Measurements from ENCODE around the gene CDH6.
A peak's percentile ranks its signal among the peaks of the same experiment; 100 is the strongest.

Gene CDH6

DNA sequence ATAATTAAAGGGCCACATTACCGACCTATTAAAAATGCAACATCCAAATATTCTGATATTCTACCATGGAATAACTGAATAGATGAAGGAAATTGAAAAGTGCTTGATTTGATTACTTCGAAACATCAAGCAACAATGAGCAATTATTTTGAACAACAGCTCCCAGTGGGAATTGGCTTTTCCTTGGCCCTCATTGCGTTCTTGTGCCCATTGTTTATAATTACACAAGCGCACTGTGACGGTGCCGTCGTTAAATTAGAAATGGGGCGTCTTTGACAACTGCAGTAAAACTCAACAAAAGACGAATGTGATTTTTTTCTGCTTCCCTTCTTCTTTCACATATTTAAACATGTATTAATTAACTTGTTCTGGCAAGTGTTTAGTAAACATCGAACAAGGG, 61.6 kb downstream of the CDH6 start:
- no peak for DNase-seq

DNA sequence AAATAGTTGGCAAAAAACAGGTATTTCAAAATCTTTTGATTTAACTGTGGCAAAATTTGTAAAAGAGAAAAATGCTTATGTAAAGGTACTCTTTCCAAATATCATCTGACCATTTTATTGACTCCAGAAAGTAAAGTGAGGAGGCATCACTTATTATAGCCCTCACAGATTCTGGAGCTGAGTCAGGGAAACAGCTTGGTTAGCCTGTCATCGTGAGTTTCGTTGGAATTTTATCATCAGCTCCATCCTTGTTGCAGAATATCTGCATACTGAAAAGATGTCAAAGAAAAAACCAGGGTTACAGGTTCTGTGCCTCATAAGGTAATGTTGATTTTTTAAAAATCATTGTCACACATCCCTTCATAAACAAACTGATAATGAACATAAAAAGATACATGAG, 74.8 kb downstream of the CDH6 start:
- DNase-seq = no peak

DNA sequence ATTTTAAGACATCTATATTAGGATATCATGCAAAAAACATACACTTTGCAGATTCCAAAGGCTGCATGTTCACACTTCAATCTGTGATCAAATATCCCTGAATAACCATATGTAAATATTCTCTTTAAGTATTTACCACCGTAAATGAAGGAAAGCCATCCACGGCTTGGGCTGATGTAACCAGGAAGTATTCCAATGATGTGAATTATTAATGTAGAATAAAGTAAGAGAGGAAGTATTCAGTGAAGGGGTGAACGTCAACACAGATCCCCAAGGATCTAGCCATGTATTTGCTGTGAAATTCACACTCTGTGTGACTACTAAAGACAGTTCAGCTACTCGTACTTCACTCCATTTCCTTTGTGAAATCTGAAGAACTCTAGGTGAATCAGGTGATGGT, 75.2 kb downstream of the CDH6 start:
- DNase-seq = no peak

DNA sequence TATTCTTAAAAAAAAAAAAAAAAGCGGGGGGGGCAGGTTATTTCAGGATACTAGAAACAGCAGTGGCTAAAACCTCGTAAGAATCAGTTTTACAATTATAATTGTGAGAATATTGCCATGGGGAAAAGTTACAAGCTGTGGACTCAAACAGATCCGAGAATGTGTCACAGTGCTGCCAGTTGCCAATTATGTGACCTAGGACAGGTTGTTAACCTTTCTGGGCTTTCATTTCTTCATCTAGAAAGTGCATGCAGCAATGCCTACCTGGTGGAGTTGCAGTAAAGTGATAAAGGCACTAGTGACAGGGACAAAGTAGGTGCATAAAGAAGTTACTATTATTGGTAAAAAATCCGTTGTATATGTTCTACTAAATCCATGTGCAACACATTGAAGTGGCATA, 75.8 kb downstream of the CDH6 start:
- DNase-seq = no peak

DNA sequence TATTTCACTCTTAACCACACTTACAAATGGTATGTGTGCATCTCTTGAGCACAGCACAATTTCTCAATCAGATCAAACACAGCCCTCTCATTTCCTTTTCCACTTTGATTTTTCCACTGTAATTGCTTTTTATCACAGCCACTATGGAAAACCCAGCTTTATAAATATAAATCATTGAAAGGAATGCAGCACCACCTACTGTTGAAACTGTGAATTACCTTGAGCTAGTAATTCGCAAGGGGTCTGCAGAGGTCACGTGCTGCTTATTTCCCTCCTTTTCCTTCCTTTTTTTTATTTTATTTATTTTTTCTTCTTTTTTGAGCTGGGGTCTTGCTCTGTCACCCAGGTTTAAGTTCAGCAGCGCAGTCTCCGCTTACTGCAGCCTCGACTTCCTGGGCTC, 76.9 kb downstream of the CDH6 start:
- DNase-seq = no peak

DNA sequence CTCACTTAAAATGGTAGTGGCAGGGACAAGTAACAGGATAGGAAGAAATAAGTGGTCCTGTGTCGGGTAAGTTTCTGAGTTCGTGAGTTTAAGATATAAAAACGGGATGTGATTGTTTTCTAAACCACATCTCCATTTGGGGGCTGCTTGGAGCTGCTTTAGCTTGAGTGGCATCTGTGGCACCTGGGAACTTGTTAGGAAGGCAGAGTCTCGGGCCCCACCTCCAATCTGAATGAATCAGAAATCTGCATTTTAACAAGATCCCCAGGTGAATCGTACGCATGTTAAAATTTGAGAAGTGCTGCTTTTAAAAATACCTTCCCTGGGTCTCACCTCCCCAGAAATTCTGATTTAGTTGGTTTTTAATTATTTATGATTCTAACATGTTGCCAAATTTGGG, 78.1 kb downstream of the CDH6 start:
- no peak for DNase-seq

DNA sequence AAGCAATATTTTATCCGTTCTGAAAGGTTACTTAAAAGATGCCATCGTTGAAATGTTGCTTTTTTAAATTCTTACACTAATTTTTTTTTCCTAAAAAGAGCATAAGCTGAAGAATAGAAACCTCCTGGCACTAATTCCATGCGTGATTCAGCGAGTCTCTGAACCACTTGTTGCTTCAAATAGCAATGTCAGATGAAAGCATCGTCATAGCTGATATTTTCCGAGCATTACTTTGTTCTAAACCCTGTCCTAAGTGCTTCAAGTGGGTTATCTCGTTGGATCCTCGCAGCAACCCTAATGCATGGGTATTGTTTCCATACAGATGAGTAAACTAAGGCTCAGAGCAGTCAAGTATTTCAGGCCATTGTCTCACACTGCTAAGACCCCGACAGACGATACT, 79.7 kb downstream of the CDH6 start:
- DNase-seq = no peak

DNA sequence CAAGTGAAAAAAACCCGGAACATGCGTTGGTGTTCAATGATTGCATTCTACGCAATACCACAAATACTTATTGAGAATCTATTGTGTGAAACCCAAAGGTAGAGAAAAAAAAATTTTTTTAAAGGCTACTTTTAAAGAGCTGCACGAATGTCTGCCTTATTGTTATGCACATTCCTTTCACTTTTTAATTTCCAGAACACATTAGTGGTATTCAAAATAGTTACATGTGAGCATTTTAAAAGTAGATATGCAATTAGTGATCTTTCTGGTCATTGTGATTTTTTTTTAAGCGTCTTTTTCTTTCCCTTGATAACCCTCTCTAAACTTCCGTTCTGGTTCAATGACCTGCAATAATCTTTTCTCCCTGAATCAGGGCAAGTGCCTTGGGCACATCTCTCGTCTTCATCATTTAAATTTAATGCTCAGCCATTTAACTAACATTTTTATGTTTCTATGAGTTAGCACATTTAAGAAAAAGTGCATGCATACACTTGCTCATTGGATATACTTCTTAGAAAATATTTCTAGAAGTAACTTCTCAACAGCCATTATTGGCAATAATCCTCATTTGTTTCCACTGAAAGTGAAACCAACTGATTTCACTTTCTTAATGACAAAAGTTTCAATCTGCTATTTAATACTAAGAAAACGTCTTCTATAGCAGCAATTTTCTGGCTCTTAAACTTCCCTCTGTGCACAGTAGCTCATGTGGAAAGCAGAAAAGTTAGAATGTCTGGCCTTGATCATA, 80.3 kb downstream of the CDH6 start:
- peak; percentile 2 for DNase-seq

DNA sequence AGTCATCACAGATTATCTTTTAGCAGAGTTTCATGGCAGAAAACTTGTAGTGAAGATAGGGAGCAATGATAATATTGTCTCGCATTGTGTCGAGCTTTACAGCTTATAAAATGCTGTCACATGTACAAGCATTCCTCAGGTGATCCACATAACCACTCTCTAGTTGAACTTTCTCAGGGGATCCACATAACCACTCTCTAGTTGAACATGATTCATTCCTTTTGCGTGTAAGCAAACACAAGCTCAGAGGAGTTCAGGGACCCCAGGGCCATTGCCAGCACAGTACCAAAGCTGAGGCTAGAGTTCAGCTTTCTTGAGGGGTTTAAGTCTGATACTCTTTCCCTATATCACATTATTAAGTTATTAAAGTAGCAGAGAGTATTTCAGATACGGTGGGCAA, 86.7 kb downstream of the CDH6 start:
- no peak for DNase-seq

DNA sequence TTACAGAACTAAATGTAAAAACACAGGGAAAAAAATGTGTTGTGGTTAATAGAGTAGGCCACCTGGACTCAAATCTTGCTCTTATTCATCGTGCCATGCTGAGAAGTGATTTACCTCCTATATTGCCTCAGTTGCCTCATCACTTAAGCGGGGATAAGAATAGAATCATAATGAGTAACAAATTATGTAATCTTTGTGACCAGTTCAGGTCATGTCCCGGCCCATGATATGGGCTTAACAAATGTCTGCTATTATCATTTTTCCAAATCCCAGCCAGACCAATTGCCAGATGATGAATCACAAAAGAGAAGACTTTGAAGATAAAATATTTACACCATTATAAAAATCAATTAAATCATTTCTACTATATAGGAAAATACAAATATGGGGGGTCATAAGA, 89.8 kb downstream of the CDH6 start:
- DNase-seq = no peak

DNA sequence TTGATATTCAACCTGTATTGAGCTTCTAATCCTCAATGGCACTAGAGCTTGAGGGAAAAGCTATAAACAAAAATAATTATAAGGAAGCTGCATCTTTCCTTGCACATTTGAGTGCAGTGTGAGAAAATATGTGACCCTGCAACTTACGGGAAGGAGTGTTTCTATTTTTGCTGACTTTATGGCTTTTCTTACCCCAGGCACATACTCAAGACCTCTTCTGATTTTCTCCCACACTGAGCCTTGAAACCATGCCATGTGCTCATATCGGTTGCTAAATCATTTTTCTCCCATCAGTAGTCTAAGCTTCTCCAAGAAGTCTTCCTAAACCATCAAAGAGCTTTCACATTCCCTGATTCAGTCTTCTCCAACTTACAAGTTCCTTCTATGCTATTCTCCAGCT, 91.5 kb downstream of the CDH6 start:
- DNase-seq = no peak

DNA sequence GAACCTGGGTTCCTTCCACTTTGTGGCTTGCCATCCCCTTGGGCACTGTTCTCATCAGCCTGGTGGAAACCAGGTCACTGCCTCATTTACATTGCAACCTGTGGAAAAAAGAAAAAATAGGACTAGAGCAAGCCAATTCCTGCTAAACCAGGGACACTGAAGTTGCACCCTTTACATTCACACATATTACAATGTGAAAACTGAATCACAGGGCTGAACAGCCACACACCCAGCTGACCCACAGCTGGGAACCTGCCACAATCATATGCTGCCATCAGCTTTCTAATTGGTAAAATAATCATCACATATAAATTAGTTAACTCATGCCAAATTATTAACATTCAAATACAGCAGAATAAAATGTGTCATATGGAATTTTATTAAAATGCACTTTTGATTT, 94.5 kb downstream of the CDH6 start:
- DNase-seq = no peak

DNA sequence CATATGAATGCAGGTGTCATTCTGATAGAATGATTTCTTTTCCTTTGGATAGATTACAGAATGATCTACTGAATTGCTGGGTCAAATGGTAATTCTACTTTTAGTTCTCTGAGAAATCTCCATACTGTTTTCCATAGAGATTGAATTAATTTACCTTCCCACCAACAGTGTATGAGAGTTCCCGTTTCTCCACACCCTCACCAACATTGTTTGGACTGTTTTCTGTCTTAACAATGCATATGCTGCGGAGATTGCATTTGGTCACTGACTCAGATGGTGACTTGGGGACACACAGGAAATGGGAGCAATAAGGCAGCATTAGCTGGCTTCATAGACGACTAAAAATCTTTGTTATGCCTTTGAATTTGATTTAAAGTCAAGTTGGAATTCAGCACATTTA, 95.9 kb downstream of the CDH6 start:
- no peak for DNase-seq

DNA sequence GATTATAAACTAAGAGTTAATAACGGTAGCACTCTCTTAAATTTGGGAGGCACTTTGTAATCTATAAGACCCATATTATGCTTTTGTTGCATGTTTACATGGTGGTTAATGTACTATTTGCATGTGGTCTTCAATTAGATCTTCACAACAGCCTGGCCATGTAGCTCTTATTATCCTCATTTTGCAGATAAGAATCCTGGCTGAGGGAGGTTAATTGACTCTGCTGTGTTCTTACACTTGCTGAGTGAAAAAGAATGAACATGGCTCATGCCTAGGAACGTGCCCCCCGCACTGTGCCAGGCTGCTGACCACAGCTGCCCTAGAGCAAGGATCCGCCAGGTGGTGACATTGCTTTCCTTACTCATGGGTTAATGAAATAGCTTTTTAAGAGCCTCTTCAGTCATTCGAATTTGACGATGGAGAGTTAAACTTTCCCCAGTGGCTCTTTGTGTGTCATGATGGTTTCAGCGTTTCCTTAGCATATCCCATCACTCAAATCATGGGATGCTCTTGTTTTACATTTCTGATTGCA, 97.9 kb downstream of the CDH6 start:
- no peak for DNase-seq

DNA sequence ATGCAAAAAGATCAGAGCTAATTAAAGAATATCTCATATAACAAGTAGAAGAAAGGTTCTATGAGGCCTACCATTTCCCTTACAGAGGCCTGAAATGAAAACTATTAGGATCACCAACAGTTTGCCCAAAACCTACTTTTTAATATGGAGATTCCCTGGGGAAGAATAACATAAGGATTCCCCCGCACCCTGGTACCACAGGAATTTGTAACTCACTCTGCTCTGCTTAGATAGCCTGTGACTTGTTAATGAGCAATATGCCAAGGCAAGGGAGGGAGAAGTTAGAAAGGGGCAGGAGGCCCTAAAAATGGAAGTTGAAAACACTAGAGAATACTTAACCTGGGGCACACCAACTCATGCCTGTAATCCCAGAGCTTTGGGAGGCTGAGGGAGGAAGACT, 107.0 kb downstream of the CDH6 start:
- DNase-seq = no peak

DNA sequence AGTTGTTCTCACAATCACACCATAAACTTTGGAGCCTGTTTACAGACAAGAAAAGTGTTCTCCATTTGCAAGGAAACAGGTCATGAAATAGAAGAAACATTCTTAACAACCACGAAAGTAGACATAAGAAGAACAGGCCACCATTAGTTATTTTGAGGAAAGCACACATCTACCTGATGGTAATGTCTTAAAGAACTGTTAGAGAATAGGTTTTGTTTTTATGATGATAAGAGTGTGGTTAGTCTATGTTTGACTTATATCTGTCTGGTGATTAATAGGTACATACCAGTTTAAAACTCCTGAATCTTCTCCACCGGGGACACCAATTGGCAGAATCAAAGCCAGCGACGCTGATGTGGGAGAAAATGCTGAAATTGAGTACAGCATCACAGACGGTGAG, 108.3 kb downstream of the CDH6 start:
- DNase-seq = no peak

DNA sequence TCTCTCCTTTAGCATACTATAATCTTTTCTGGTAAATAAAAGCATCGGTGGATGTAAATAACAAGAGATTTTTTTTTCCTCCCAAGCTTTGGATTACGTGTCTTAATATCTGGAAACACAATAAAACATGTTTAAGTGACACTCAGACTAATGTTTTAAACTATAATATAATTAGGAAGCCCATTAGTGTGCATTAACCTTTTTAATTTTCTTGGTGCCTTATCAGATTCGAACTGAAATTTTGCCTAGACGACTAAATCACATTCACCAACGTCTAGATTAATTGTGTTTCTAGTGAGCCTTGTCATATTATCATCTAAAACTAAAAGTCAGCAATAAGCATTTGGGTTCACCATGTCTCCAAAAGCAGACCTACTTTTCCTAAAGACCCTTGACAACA, 110.2 kb downstream of the CDH6 start:
- DNase-seq = no peak

DNA sequence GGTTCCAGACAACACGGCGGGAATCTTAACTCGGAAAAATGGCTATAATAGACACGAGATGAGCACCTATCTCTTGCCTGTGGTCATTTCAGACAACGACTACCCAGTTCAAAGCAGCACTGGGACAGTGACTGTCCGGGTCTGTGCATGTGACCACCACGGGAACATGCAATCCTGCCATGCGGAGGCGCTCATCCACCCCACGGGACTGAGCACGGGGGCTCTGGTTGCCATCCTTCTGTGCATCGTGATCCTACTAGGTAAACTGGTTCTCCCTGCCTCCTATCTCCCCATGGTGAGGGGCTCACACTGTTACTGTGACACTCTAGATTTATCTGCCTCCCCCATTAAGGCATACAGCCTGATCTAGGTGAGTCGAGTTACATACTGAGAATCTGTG, 124.2 kb downstream of the CDH6 start:
- no peak for DNase-seq

DNA sequence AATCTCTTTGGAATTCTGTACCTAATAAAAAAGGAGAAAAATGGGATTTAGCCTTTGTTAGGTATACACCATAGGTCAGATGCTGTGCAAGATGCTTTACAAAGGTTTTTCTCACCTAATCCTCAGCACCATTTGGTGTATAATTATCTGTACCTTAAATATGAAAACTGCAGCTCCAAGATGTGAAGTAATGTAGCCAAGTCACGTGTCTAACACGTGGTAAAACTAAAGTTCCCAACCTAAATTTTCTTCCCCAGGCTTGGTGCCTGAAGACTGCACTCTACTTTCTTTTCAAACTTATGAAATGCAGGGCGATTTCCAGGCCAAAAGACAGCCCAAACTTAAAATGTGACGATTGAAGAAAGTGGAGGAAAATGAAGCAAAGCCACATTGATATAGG, 125.8 kb downstream of the CDH6 start:
- no peak for DNase-seq

DNA sequence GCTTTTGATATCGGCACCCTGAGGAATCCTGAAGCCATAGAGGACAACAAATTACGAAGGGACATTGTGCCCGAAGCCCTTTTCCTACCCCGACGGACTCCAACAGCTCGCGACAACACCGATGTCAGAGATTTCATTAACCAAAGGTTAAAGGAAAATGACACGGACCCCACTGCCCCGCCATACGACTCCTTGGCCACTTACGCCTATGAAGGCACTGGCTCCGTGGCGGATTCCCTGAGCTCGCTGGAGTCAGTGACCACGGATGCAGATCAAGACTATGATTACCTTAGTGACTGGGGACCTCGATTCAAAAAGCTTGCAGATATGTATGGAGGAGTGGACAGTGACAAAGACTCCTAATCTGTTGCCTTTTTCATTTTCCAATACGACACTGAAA, 129.5 kb downstream of the CDH6 start:
- DNase-seq = no peak

DNA sequence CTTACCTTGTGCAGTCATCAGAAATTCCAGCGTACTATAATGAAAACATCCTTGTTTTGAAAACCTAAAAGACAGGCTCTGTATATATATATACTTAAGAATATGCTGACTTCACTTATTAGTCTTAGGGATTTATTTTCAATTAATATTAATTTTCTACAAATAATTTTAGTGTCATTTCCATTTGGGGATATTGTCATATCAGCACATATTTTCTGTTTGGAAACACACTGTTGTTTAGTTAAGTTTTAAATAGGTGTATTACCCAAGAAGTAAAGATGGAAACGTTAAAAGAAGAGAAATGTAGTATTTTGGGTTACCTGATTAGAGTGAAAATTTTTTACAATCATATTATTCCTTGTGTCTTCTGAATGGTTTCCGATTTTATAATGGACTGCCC, 131.4 kb downstream of the CDH6 start:
- no peak for DNase-seq

DNA sequence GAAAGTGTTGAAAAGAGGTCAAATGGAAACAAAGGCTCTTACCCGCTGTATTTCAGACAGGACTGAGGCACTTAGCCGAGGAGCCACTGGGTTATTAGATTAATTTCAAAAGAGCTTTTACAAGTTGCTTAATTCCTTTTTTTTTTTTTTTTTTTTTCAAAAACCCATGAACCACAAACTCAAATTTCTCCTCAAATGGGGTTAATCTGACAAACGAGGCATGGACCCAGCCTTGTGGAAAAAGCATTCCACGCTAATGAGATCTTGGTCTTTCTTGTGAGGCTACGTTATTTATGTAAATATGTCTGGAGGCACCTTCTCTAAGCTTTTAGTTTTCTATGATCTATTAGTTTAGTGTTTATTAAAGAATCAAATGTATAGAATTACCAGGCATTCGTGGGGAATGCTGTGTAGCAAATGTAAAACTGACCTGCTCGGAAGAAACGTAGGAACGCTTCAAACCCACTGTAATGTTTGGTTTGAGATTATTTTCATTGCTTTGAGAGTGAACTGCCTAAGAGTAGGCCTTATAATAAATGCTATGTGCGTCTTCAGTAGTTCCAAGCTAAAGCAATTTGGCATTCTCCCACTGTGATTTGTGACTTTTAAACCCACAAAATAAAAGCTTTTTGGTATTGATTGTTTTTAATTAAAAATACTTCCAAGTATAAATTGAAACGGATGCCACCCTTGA, 134.7 kb downstream of the CDH6 start:
- DNase-seq = no peak

DNA sequence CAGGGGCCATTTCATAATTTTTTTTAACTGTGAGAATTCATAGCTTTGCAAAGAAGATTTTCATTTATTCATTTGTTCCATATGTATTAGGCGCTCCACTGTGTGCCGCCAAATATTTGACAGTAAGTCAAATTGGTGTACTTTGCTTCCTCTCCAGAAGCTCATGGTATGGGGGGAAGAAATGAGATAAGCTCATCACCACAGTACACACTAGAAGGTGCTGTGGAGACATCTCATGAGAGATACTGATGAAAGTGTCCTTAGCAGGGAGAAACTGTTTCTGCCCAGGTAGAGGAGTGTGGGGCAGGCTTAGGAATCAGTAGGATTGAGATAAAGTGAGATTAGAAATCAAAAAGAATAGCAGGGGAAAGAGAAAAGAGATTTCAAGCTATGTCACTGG, 136.2 kb downstream of the CDH6 start:
- peak; percentile 2 for DNase-seq

DNA sequence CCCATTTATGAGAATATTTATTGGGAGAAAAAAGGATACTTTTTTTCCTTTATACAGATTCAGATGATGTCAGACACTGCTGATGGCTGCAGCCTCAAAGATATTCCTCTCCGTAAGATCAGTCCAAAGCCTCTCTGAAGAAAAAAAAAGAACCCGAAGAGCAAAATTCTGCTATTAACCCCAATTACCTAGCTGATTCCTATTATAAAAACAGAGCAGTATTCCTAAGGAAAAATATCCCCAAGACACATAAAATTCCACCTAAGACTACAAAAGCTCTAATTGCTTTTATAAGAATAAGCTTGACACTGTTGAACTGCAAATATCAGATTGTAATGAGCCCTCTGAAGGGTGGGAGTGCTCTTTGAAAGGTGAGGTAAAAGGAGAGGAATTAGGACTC, 138.7 kb downstream of the CDH6 start:
- no peak for DNase-seq

DNA sequence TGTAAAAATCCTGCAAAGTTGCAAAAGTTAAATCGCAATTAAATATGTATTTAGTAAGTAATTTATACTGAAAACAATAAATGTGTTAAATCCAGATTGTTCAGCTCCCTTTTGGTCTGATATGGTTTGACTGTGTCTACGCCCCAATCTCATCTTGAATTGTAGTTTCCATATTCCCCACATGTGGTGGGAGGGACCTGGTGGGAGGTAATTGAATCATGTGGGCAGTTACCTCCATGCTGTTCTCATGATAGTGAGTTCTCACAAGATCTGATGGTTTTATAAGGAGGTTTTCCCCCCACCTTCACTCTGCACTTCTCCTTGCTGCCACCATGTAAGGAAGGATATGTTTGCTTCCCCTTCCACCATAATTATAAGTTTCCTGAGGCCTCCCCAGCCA, 140.0 kb downstream of the CDH6 start:
- no peak for DNase-seq

All from MV-4-11 (cell line).